Measurements from ENCODE around the gene UGT1A3. TPM values are rescaled to one million over a fixed set of nuclear protein-coding genes. Genes with fewer than 3 reads are reported as not detected.

Gene UGT1A3
- total RNA-seq, 2 donors from 2014 or later, result not detected

GRCh38 chr2:233775414-233775813, 46.6 kb downstream of the UGT1A3 start:
- no peaks in the 10 kb centered on the region for H3K4me1 ChIP-seq
- no peak overlapping the region for H3K27ac ChIP-seq
- H3K36me3 ChIP-seq, result no peaks in the 10 kb centered on the region
- H3K27me3 ChIP-seq, result no peaks in the 10 kb centered on the region
- DNase-seq (ENCODE audit: low spot score), result no peak
- peaks cover 0 to 10% of the 10 kb centered on the region in 2 donors for H3K9me3 ChIP-seq
- no peak for TF ChIP-seq CTCF (IDR thresholded peaks at IDR 0.05)
- H3K4me3 ChIP-seq, result no peak overlapping the region

DNA sequence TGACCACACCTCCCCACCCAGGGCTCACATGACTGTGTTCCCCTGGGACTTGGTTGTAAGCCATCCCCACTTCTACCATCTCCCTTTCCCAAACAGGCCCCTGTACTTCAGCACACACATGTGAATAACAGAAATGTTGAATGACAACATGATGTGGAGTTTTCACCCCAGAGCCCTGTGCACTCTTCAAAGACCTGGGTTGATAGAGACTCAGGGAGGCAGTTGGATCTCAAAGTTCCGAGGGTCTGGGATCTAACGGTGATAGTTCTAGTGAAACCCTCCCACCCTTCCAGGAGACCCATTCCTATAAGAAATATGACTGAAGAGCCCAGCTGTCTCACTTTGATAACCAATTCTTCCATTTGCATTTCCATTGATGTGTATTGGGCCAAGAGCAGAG, 49.2 kb downstream of the UGT1A3 start, which contains the start of gene MROH2A:
Gene MROH2A (plus strand): TSS at position 301 of the 400 bp plus-strand sequence. CDS start 1,029 bp downstream, outside the sequence.
- Histone ChIP-seq H3K27ac (no peak within 1 kb of the TSS), H3K27me3 (no peaks in the 10 kb centered on the region), H3K4me3 (no peak within 1 kb of the TSS), H3K4me1 (no peaks in the 10 kb centered on the region), H3K36me3 (no peaks in the 10 kb centered on the region), H3K9me3 (peaks cover 0 to 10% of the 10 kb centered on the region in 2 donors)
- TF ChIP-seq CTCF (IDR thresholded peaks at IDR 0.05), result no peak
- DNase-seq (ENCODE audit: low spot score), result no peak

DNA sequence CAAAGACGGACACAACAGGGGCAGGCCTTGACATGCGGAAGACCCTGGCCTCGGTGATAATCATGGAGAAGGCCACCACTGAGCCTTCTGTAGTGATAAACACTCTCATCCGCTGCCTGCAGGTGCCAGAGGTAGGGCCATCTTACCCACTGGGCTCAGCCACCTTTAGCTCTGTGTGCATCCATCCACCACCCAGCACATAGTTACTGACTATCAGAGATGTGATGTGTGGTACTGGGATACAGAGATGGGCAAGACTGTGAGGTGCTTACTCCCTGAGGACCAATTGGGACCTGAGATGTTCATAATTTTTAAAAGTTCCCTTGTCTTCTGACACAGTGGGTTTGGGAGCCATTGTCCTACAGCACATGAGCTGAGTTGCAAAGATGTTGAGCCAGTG, 50.9 kb downstream of the UGT1A3 start:
- H3K27ac ChIP-seq, result no peak overlapping the region
- H3K9me3 ChIP-seq, result peaks cover 0 to 10% of the 10 kb centered on the region in 2 donors
- H3K27me3 ChIP-seq, result no peaks in the 10 kb centered on the region
- no peaks in the 10 kb centered on the region for H3K36me3 ChIP-seq
- no peak for DNase-seq (ENCODE audit: low spot score)
- no peak overlapping the region for H3K4me3 ChIP-seq
- no peaks in the 10 kb centered on the region for H3K4me1 ChIP-seq
- no peak for TF ChIP-seq CTCF (IDR thresholded peaks at IDR 0.05)

DNA sequence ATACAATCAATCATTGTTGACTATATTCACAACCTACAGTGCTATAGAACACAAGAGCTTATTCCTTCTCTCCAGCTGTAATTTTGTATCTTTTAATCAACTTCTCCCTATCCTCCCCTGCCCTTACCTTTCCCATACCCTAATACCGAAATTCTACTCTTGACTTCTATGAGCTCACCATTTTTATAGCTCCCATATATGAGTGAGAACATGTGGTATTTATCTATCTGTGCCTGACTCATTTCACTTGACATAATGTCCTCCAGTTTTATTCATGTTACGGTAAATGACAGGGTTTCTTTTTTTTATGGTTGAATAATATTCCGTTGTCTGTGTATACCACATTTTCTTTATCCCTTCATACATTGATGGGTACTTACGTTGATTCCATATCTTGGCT, 51.9 kb downstream of the UGT1A3 start:
- no peak for DNase-seq (ENCODE audit: low spot score)
- Histone ChIP-seq H3K4me3 (no peak overlapping the region), H3K27ac (no peak overlapping the region)

GRCh38 chr2:233789554-233789953, 60.7 kb downstream of the UGT1A3 start:
- no peaks in the 10 kb centered on the region for H3K27me3 ChIP-seq
- H3K4me3 ChIP-seq, result no peak overlapping the region
- H3K9me3 ChIP-seq, result no peaks in the 10 kb centered on the region
- no peaks in the 10 kb centered on the region for H3K36me3 ChIP-seq
- no peak overlapping the region for H3K27ac ChIP-seq
- H3K4me1 ChIP-seq, result no peaks in the 10 kb centered on the region
- TF ChIP-seq CTCF (IDR thresholded peaks at IDR 0.05), result no peak
- peak; percentile 53 for DNase-seq (ENCODE audit: low spot score)

More for the DNA sequence above, 51.9 kb downstream of the UGT1A3 start:
- peaks cover 0 to 5% of the 10 kb centered on the region in 2 donors for H3K9me3 ChIP-seq
- no peaks in the 10 kb centered on the region for H3K27me3 ChIP-seq
- no peaks in the 10 kb centered on the region for H3K36me3 ChIP-seq
- TF ChIP-seq CTCF (IDR thresholded peaks at IDR 0.05), result no peak
- no peaks in the 10 kb centered on the region for H3K4me1 ChIP-seq

All from right atrium auricular region (tissue), 2 donors.